CD8-positive, alpha-beta memory T cell (primary cell): ENCODE results near the gene PLEKHA6. TPM values are rescaled to one million over a fixed set of nuclear protein-coding genes. Genes with fewer than 3 reads are reported as not detected.
A peak's percentile ranks its signal among the peaks of the same experiment; 100 is the strongest.

Experiments used
- CTCF ChIA-PET: fragments of 350-600 bp; sonication (Branson Sonifier 250); formaldehyde crosslinking; loops from one replicate; lab custom pipeline; 2021; ENCODE audit warnings: antibody characterized with exemption; lab: Charles Lee
- POLR2A ChIA-PET: fragments of 350-600 bp; sonication (Branson Sonifier 250); formaldehyde crosslinking; loops from one replicate; lab custom pipeline; 2021; ENCODE audit warnings: antibody characterized with exemption; lab: Charles Lee
- DNase-seq, 5 donors: peaks; one replicate each; pipeline versions ENCODE4 v3.0.0 to v3.0.0-alpha.2; 2020 to 2022; ENCODE audit warnings: mixed read lengths in 1 of 5
- H3K27ac ChIP-seq: one replicate; pipeline ENCODE4 v1.7.0; 2013; ENCODE audit warnings: low read depth, mild to moderate bottlenecking, low read length, moderate library complexity
- H3K27me3 ChIP-seq: 2 replicates; pipeline ENCODE4 v1.7.0; 2013; ENCODE audit warnings: low read length, mild to moderate bottlenecking; ENCODE audit not compliant: insufficient read depth, poor library complexity, severe bottlenecking
- H3K36me3 ChIP-seq: 2 replicates; pipeline ENCODE4 v1.7.0; 2013; ENCODE audit warnings: mild to moderate bottlenecking, low read length, moderate library complexity; ENCODE audit not compliant: insufficient read depth
- H3K4me1 ChIP-seq: 2 replicates; pipeline ENCODE4 v1.7.0; 2013; ENCODE audit warnings: mild to moderate bottlenecking, low read length, moderate library complexity; ENCODE audit not compliant: insufficient read depth
- H3K4me3 ChIP-seq: 2 replicates; pipeline ENCODE4 v1.7.0; 2013; ENCODE audit warnings: mild to moderate bottlenecking, low read length
- H3K9me3 ChIP-seq: 2 replicates; pipeline ENCODE4 v1.7.0; 2013; ENCODE audit warnings: mild to moderate bottlenecking, low read length
- H3K27ac Mint-ChIP-seq, 8 donors: one replicate each; pipeline ENCODE4 v1.8.0; 2020 to 2021; ENCODE audit warnings: mixed read lengths in 8 of 8, mild to moderate bottlenecking in 6 of 8, inconsistent platforms in 3 of 8, moderate library complexity in 3 of 8
- H3K27me3 Mint-ChIP-seq, 2 donors: one replicate each; pipeline ENCODE4 v1.8.0; 2020 to 2021; ENCODE audit warnings: mixed read lengths in 2 of 2, mild to moderate bottlenecking in 1 of 2, moderate library complexity in 1 of 2
- H3K36me3 Mint-ChIP-seq, 3 donors: one replicate each; pipeline ENCODE4 v1.8.0; 2020 to 2021; ENCODE audit warnings: mixed read lengths in 3 of 3, inconsistent platforms in 1 of 3, mild to moderate bottlenecking in 1 of 3
- H3K4me1 Mint-ChIP-seq, 3 donors: one replicate each; pipeline ENCODE4 v1.8.0; 2020 to 2021; ENCODE audit warnings: mixed read lengths in 3 of 3, inconsistent platforms in 1 of 3, mild to moderate bottlenecking in 1 of 3
- H3K4me3 Mint-ChIP-seq, 7 donors: one replicate each; pipeline ENCODE4 v1.8.0; 2020 to 2021; ENCODE audit warnings: mixed read lengths in 7 of 7, mild to moderate bottlenecking in 6 of 7, moderate library complexity in 4 of 7, inconsistent platforms in 2 of 7
- H3K9me3 Mint-ChIP-seq, 5 donors: one replicate each; pipeline ENCODE4 v1.8.0; 2020 to 2022; ENCODE audit warnings: mixed read lengths in 5 of 5, mild to moderate bottlenecking in 3 of 5, moderate library complexity in 2 of 5, inconsistent platforms in 1 of 5
- polyA plus RNA-seq: library from polyadenylated mRNA; unstranded; fragments of 300-500 nt; fragmentation: Illumina TruSeq; gene quantifications from one replicate; pipeline ENCODE4 v1.2.3, GENCODE V29; 2021
- total RNA-seq, 2 experiments: library from RNA; stranded (reverse); gene quantifications; one replicate each; pipeline ENCODE4 v1.2.3, GENCODE V29; 2021

The PLEKHA6 gene
- total and polyA plus RNA-seq, 3 experiments from 2014 or later: 0.09 to 0.13 TPM; not detected in 1

GRCh38 chr1:204377800-204378668 lies 18.3 kb upstream of the PLEKHA6 start:
- no peaks in the 10 kb centered on the region for H3K9me3 ChIP-seq
- no peaks in the 10 kb centered on the region for H3K36me3 ChIP-seq
- peak; percentile 28 to 59 (median 45) for DNase-seq
- no peaks in the 10 kb centered on the region for H3K9me3 Mint-ChIP-seq
- peak overlapping the region; percentile 30 for H3K4me3 ChIP-seq
- no peak overlapping the region for H3K27ac ChIP-seq
- ChIA-PET CTCF (interaction anchor here (1.1 to 3.8 kb wide), 3 partner anchors 15 to 40 kb away, joined by 4 to 18 read pairs (median 18); no protein-coding TSS in a partner anchor), POLR2A (no interaction called here)
- H3K4me1 ChIP-seq: peaks cover 4% of the 10 kb centered on the region
- H3K27me3 Mint-ChIP-seq: peaks cover 9 to 10% of the 10 kb centered on the region in 2 donors
- peak overlapping the region; percentile 82 to 92 (median 85) for H3K4me3 Mint-ChIP-seq
- no peaks in the 10 kb centered on the region for H3K27me3 ChIP-seq
- H3K27ac Mint-ChIP-seq: peak overlapping the region in 5 of 8 donors; percentile 20 to 85 (median 41)
- peaks cover 12 to 17% (median 13%) of the 10 kb centered on the region in 3 donors for H3K4me1 Mint-ChIP-seq
- H3K36me3 Mint-ChIP-seq: no peaks in the 10 kb centered on the region

- no peak for DNase-seq
- peak overlapping the region in 2 of 8 donors; percentile 21 to 64 for H3K27ac Mint-ChIP-seq
- POLR2A ChIA-PET: no interaction called here
- peak overlapping the region; percentile 71 to 89 (median 77) for H3K4me3 Mint-ChIP-seq
- H3K4me3 ChIP-seq: no peak overlapping the region
- peaks cover 4% of the 10 kb centered on the region for H3K4me1 ChIP-seq
- H3K27ac ChIP-seq: no peak overlapping the region
- CTCF ChIA-PET: interaction anchor here (1.1 to 3.8 kb wide), 3 partner anchors 14 to 40 kb away, joined by 4 to 18 read pairs (median 18); no protein-coding TSS in a partner anchor
- peaks cover 12 to 17% (median 13%) of the 10 kb centered on the region in 3 donors for H3K4me1 Mint-ChIP-seq
- no peaks in the 10 kb centered on the region for H3K36me3 ChIP-seq
- no peaks in the 10 kb centered on the region for H3K36me3 Mint-ChIP-seq
- H3K27me3 Mint-ChIP-seq: peaks cover 10% of the 10 kb centered on the region in 2 donors
- no peaks in the 10 kb centered on the region for H3K9me3 Mint-ChIP-seq
- H3K27me3 ChIP-seq: no peaks in the 10 kb centered on the region
- H3K9me3 ChIP-seq: no peaks in the 10 kb centered on the region
These were observed 17.4 kb upstream of the PLEKHA6 start for GRCh38 chr1:204376919-204377799.

GRCh38 chr1:204376465-204376864 lies 16.7 kb upstream of the PLEKHA6 start:
- H3K9me3 Mint-ChIP-seq: no peaks in the 10 kb centered on the region
- H3K36me3 Mint-ChIP-seq: no peaks in the 10 kb centered on the region
- H3K4me3 ChIP-seq: no peak overlapping the region
- no peak overlapping the region for H3K27ac Mint-ChIP-seq
- H3K4me1 Mint-ChIP-seq: peaks cover 10 to 13% (median 11%) of the 10 kb centered on the region in 3 donors
- H3K27me3 Mint-ChIP-seq: peaks cover 10 to 16% of the 10 kb centered on the region in 2 donors
- no peak overlapping the region for H3K27ac ChIP-seq
- H3K4me3 Mint-ChIP-seq: peak overlapping the region in 3 of 7 donors; percentile 71 to 89 (median 78)
- peaks cover 4% of the 10 kb centered on the region for H3K4me1 ChIP-seq
- no peak for DNase-seq
- CTCF ChIA-PET: interaction anchor here (3.8 kb wide), 1 partner anchor 13 kb away, joined by 18 read pairs; no protein-coding TSS in a partner anchor
- H3K27me3 ChIP-seq: no peaks in the 10 kb centered on the region
- H3K36me3 ChIP-seq: no peaks in the 10 kb centered on the region
- POLR2A ChIA-PET: no interaction called here
- H3K9me3 ChIP-seq: no peaks in the 10 kb centered on the region

GRCh38 chr1:204373911-204374310 lies 14.2 kb upstream of the PLEKHA6 start:
- Histone ChIP-seq H3K9me3 (no peaks in the 10 kb centered on the region), H3K4me1 (peaks cover 4% of the 10 kb centered on the region), H3K27ac (no peak overlapping the region), H3K36me3 (no peaks in the 10 kb centered on the region), H3K27me3 (no peaks in the 10 kb centered on the region), H3K4me3 (no peak overlapping the region)
- ChIA-PET POLR2A (interaction anchor here (0.6 kb wide), 1 partner anchor 27 kb away, joined by 4 read pairs; no protein-coding TSS in a partner anchor), CTCF (interaction anchor here (1.7 kb wide), 1 partner anchor 10 kb away, joined by 7 read pairs; no protein-coding TSS in a partner anchor)
- H3K27ac Mint-ChIP-seq: no peak overlapping the region
- DNase-seq: no peak
- peaks cover 11 to 13% (median 12%) of the 10 kb centered on the region in 3 donors for H3K4me1 Mint-ChIP-seq
- H3K9me3 Mint-ChIP-seq: no peaks in the 10 kb centered on the region
- H3K36me3 Mint-ChIP-seq: no peaks in the 10 kb centered on the region
- no peak overlapping the region for H3K4me3 Mint-ChIP-seq
- H3K27me3 Mint-ChIP-seq: peaks cover 10 to 14% of the 10 kb centered on the region in 2 donors

GRCh38 chr1:204370176-204370575 lies 10.4 kb upstream of the PLEKHA6 start:
- Histone ChIP-seq H3K4me1 (no peaks in the 10 kb centered on the region), H3K36me3 (no peaks in the 10 kb centered on the region), H3K27me3 (no peaks in the 10 kb centered on the region), H3K9me3 (no peaks in the 10 kb centered on the region), H3K4me3 (no peak overlapping the region), H3K27ac (no peak overlapping the region)
- CTCF ChIA-PET: interaction anchor here (2.0 kb wide), 1 partner anchor 207 kb away, joined by 7 read pairs; no protein-coding TSS in a partner anchor
- H3K27me3 Mint-ChIP-seq: peaks cover 0 to 14% of the 10 kb centered on the region in 2 donors
- POLR2A ChIA-PET: no interaction called here
- H3K9me3 Mint-ChIP-seq: no peaks in the 10 kb centered on the region
- no peak for DNase-seq
- no peak overlapping the region for H3K27ac Mint-ChIP-seq
- H3K4me1 Mint-ChIP-seq: peaks cover 0 to 6% (median 5%) of the 10 kb centered on the region in 3 donors
- no peaks in the 10 kb centered on the region for H3K36me3 Mint-ChIP-seq
- no peak overlapping the region for H3K4me3 Mint-ChIP-seq

GRCh38 chr1:204368996-204369726 lies 9.4 kb upstream of the PLEKHA6 start:
- no peak overlapping the region for H3K27ac ChIP-seq
- no peaks in the 10 kb centered on the region for H3K27me3 ChIP-seq
- ChIA-PET CTCF (interaction anchor here (2.0 kb wide), 1 partner anchor 206 kb away, joined by 7 read pairs; no protein-coding TSS in a partner anchor), POLR2A (no interaction called here)
- H3K9me3 ChIP-seq: no peaks in the 10 kb centered on the region
- H3K4me1 ChIP-seq: peaks cover under 1% of the 10 kb centered on the region
- no peak for DNase-seq
- H3K4me3 ChIP-seq: no peak overlapping the region
- H3K36me3 Mint-ChIP-seq: no peaks in the 10 kb centered on the region
- peaks cover 0 to 14% of the 10 kb centered on the region in 2 donors for H3K27me3 Mint-ChIP-seq
- H3K4me3 Mint-ChIP-seq: peak overlapping the region in 3 of 7 donors; percentile 29 to 73 (median 44)
- no peaks in the 10 kb centered on the region for H3K36me3 ChIP-seq
- no peaks in the 10 kb centered on the region for H3K9me3 Mint-ChIP-seq
- H3K4me1 Mint-ChIP-seq: peaks cover 0 to 7% (median 5%) of the 10 kb centered on the region in 3 donors
- H3K27ac Mint-ChIP-seq: peak overlapping the region in 5 of 8 donors; percentile 38 to 85 (median 70)

- H3K9me3 Mint-ChIP-seq: no peaks in the 10 kb centered on the region
- peaks cover 0 to 14% of the 10 kb centered on the region in 2 donors for H3K27me3 Mint-ChIP-seq
- H3K27ac Mint-ChIP-seq: peak overlapping the region in 1 of 8 donors; percentile 19
- Histone ChIP-seq H3K4me1 (peaks cover 9% of the 10 kb centered on the region), H3K9me3 (no peaks in the 10 kb centered on the region), H3K4me3 (no peak overlapping the region), H3K27ac (no peak overlapping the region), H3K27me3 (no peaks in the 10 kb centered on the region), H3K36me3 (no peaks in the 10 kb centered on the region)
- H3K4me3 Mint-ChIP-seq: no peak overlapping the region
- peaks cover 6 to 14% (median 8%) of the 10 kb centered on the region in 3 donors for H3K4me1 Mint-ChIP-seq
- no peaks in the 10 kb centered on the region for H3K36me3 Mint-ChIP-seq
- POLR2A ChIA-PET: no interaction called here
- no peak for DNase-seq
- CTCF ChIA-PET: interaction anchor here (1.3 kb wide), 1 partner anchor 206 kb away, joined by 5 read pairs; no protein-coding TSS in a partner anchor
These were observed 8.2 kb upstream of the PLEKHA6 start for GRCh38 chr1:204367956-204368355.
